GM13977 (cell line): ENCODE results near the gene PRR29.
A peak's percentile ranks its signal among the peaks of the same experiment; 100 is the strongest.

Experiments
- DNase-seq: peaks from one replicate; pipeline ENCODE4 v3.0.0; 2012; ENCODE audit warnings: low spot score
- CTCF ChIP-seq: IDR thresholded peaks from 2 replicates; pipeline ENCODE4 v1.5.1; 2012; ENCODE audit warnings: mild to moderate bottlenecking, control low read depth; ENCODE audit not compliant: insufficient read depth; ENCODE audit errors: extremely low read depth, missing control alignments
- in situ Hi-C: fragments of 300-500 bp; cut with MboI; formaldehyde crosslinking; loops from one replicate; pipeline ENCODE4 v1.12.0; 2022; ENCODE audit warnings: low sequenced_read_pairs, low pct_unique_long_range_greater_than_20kb, mixed read lengths, inconsistent platforms; ENCODE audit not compliant: unreplicated experiment

PRR29 gene

DNA sequence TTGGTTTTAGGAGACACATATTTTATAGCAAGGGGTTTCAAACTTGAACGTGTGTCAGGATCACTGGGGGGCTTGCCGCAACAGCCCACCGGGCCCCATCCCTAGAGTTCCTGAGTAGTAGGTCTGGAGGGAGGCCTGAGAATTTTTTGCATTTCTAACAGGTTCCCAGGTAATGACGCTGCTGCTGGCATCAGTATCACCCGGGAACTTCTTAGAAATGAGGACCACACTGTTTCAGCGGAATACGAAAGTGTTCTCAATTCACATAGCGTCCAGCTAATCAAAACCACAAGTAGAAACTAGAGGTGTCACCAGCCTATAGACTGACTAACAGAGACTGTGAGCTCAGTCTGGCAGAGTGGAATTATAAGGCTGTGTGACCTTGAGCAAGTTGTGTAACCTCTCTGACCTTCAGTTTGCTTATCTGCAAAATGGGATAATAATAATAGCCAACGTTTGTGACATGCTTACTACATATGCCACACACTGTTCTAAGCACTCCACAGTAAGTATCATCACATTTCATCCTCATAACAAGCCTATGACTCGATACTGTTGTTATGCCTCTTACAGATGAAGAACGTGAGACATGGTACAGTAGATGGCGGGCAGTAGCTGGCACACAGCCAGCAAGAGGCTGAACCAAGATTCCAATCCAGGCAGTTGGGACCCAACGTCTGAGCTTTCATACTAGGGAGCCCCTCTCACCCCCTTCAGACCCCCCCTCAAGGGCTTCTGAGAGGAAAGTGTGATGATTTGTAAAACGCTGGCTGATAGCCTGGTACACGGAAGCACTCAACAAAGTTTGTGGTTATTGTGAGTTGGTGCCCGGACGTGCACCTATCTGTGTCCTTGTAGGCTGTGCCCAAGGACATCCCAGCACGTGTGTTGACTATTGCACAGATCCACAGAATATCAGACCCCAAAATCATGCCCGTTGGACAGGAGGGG, 26.9 kb downstream of the PRR29 start:
- no peak for DNase-seq
- in situ Hi-C loops = loop anchor here (5.0 to 10.0 kb wide), 2 partner anchors 112 to 260 kb away; no protein-coding TSS in a partner anchor
- no peak for TF ChIP-seq CTCF

DNA sequence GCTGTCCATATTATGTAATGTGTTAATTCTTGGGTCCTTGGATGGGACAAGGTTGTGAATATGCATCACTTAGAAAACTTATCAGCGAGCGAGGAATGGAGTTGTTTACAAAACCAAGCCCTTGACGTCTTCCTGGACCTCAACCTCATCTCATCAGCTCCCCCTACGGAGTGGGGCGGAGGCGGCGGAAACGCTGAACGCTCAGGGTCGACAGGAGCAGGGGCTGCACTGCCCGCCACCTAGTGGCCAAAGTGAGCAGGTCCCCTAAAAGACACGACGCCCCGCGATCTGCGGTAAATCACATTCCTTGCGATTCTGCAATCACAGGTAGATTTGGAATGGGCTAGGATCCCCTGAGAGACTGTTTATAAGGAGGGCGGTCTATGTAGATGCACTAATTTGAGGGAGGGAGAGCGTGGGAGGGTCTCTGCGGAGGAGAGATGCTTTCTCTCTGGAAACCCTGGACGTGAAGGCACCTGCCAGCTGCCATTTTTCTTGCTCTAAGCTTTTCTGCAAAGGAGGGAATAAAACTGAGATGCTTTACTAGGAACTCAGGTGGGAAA, 27.7 kb downstream of the PRR29 start:
- peak; percentile 95 for TF ChIP-seq CTCF
- peak; percentile 66 for DNase-seq
- in situ Hi-C loops = loop anchor here (10.0 kb wide), 1 partner anchor 259 kb away; no protein-coding TSS in a partner anchor

DNA sequence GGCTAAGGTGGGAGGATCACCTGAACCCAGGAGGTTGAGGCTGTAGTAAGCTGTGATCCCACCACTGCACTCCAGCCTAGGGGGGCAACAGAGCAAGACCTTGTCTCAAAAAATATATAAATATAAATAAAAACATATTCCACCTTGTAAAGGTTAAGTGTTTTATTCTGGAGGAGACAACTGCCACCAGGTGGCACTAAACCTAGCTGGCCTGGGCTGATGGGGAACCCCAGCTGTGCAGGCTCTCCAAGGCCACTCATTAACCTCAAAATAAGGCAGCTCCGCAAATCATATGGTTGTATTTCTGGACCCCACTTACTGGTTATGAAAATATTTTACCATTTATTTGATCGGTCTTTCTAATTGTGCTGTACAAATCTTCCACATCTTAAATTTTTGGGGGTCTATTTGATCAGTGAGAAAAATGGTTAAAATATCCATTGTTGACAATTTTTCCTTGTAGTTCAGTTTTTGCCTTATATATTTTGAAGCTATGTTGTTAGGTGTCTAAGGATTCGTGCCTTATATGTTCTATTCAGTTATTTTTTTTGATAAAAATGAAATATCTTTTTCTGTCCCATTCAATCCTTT, 30.8 kb downstream of the PRR29 start:
- in situ Hi-C loops = loop anchor here (10.0 kb wide), 1 partner anchor 256 kb away; no protein-coding TSS in a partner anchor
- DNase-seq = peak; percentile 65

DNA sequence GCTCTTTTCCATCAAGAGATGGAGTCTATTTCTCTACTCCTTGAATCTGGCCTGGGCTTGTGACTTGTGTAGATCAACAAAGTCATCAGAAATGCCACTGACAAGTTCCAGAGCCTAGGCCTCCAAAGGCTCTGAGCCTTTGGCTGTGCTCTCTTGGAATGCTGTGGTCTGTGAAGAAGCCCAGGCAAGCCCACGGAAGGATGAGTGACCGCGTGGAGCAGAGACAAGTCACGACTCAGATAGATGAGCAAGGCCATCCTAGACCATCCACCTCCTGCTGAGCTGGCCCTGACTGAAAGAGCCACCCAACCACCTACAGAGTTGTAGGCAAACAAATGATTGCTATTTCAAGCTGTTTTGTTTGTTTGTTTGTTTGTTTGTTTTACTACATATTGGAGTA, 33.9 kb downstream of the PRR29 start:
- no peak for DNase-seq
- in situ Hi-C loops = no loop called here
- TF ChIP-seq CTCF = no peak

More for the DNA sequence above, 30.8 kb downstream of the PRR29 start:
- peak; percentile 67 for TF ChIP-seq CTCF

DNA sequence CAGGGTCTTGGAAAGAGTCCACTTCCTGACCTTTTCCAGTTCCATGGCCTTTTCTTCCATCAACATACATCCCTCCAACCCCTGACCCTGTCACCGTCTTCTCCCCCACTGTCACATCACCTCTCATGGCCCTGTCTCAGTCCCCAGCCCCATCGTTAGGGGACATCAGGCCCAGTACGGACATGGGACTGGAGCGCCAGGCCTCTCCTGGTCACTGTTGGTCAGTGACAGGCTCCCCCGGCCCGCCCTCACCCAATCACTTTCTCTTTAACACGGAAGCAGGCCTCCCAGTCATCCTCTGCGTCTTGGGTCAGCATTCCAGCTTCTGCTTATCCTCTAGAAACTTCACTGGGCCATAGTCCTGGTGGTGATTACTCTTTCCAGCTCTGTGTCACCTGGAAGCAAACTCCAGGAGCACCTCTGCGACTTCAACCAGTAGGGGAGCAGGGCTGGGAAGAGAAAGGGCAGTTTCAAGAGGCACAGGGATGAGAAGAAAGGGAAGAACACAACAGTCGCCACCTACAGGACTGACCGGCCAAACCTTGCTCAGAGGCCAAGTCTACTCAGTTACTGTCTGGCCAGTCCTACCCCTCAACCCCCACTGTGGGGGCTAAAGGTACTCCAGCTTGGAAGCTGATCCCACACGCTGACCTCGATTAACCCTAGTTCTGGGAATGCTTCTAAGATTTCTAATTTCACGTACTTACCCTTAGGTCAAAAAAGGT, 38.2 kb downstream of the PRR29 start:
- in situ Hi-C loops = no loop called here
- no peak for DNase-seq
- TF ChIP-seq CTCF = peak; percentile 9

GRCh38 chr17:64037180-64037579, 39.0 kb downstream of the PRR29 start:
- TF ChIP-seq CTCF = no peak
- in situ Hi-C loops = no loop called here
- no peak for DNase-seq
